Stimulated activated CD8-positive, alpha-beta memory T cell treated with anti-CD3 and anti-CD28 coated beads, Interleukin-12 subunit alpha, Interleukin-12 subunit beta, amount 100 ng/mL, for 24 hours (primary cell): ENCODE measurements around the gene ANGPTL7.

ENCODE experiments used
- DNase-seq: peaks from one replicate; pipeline ENCODE4 v3.0.0-alpha.2; 2020; ENCODE audit errors: extremely low read depth

The ANGPTL7 gene

DNA sequence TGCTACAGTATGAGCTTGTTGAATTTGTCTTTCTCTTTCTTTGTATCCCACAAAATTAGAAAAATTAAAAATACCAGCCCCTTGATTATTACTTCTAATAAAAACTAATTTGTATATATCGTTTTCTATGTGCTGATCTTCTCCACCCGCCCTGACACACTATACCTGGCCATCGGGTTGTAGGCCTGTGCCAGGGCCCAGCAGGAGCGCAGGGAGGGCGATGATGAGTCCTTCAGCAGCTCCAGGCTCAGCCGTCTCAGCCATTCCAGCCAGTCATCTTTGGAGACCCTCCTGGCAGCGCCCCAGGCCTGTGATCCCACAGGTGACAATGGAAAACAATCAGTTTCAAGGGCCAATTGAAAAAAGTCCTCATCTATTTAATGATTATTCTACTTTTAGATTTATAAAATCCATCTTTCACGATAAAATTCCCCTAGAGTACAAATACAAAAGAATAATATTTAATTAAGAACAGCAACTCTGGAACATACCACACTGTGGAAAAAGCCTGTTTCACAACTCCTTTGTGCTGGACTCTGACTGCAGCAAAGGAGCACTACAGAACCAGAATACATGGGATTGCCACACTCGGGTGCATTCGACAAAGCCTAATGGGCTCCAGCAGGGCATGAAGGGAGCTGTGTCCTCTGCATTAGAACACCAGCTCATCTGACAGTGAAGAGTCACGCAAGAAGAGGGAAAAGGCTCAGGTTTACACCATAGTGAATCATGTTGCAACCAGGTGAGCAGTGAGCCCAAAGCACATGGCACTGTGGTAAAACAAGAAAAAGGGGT, 15.4 kb downstream of the ANGPTL7 start:
- DNase-seq = no peak

DNA sequence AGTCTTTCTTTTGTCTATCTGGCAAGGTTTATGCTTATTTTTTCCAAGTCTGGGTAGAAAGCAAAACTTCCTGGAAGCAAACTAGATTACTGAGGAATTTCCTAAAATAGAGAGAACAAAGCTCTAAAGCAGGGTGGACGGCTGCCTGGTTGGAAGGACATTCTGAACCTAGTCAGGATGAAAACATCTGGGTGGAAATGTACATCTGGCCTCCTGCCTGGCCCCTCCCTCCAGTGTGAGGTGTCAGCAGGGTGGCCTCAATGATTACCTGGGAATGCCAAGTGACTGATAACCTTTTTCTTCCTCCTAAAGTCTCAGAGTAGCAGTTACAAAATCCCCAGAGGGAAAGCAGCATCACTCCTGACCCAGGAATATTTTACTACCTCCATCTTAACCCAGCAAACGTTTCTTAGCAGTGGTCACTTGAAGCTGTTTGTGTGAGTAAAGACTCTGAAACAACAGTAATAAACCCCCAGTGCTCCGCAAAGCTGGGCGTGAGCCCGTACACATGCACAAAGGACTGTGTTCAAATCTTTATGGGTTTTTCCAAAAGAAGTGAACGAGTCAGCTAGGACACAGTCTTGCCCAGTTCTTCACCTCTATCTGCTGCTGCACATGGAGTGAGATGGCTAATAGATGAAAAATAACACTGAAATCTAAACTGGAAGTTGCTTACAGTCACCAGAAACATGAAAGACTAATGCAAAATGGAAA, 18.9 kb downstream of the ANGPTL7 start:
- no peak for DNase-seq

DNA sequence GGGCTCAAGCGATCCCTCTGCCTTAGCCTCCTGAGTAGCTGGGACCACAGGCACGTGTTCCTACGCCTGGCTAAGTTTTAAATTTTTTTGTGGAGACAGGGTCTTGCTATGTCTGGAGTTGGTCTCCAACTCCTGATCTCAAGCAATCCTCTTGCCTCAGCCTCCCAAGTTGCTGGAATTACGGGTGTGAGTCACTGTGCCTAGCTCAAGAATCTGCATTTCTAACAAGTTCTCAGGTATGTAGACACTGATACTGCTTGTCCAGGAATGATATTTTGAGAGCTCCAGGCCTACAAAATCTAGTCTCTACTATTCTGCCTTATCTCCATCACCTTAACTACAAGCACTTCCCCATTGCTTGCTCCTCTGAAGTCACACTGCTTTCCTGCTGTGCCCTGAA, 22.3 kb downstream of the ANGPTL7 start:
- no peak for DNase-seq

DNA sequence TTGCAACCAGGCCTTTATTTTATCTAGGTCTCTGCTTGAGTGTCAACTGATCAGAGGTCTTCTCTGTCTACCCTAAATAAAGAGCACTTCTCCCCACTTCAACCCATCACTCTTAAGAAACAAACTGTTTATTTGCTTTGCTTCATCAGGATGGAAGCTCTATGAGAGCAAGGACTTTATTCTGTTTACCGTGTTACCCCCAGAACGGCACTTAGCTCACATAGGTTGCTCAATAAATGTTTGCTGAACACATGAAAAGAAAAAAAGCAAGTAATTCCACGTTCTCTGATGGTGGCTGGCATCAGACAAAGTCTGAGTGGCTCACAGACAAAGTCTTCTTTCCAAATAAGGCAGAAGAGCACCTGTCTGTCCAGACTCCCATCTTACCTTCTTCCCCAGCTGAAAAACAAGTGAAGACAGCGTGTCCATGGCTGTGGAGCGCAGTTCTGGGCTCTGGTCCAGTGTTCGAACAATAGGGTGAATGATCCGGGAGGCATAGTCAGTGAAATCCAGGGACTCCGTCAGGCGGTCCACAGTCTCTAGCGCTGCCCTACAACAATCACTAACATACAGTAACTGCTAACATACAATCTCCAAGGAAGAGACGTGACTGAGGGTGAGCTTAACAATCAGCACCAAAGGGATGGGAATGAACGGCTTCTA, 22.9 kb downstream of the ANGPTL7 start:
- no peak for DNase-seq

DNA sequence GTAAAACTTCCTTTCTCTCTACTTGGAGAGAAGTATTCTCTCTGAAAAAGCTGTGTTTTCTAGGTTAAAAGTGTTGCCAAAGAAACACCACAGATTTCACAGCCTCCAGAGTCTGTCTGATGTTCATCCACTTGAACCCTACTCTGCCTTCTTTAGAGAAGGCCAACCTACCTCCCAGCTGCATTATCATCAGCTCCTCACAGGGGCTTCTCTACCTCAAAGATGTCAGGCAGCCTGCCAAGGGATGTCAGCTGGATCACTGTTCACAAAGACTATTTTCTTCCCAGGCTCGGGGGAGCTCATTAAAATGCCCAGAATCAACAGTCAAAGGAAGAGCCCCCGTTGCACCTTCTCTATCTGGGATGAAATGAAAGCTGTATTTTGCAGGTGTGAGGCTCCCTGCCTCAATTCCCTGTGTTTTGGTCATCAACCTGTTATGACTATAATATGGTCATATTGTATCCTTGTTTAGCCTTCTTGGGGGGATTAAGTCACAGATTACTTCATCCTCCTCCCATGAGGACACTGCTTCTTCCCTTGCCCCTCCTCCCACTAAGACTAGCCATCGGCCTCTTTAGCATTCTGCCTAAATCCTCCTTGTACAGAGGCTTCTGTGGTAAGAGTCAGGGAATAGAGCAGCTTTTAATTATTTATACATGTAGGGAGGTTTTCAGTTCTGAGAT, 25.7 kb downstream of the ANGPTL7 start:
- no peak for DNase-seq

DNA sequence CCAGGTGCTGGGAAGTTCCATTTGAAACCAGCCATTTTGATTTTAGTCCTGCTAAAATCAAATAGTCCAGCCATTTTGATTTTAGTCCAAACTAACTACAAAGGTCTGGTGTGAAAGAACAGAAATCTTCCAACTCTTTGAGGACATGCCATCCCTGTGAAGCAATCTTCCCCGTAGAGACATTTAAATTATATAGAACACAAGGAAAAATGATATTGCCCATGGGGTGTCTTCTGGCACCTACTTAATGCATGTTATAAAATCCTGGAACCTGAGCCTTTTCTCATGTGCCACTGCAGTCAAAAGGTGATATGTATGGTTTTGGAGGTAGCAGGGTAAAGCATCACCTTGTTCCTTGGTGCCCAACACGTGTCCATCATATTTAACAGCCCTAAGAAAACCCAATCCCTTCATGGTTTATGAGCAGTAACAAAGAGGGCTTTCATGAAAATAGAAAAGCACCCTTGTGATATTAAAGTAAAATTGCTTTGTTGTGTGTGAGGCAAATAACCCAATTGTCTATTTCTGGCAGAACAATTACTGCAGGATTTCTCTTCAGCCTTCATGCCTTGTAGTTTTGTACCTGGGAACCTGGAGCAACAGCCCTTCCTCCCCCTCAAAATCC, 26.3 kb downstream of the ANGPTL7 start:
- DNase-seq = no peak

DNA sequence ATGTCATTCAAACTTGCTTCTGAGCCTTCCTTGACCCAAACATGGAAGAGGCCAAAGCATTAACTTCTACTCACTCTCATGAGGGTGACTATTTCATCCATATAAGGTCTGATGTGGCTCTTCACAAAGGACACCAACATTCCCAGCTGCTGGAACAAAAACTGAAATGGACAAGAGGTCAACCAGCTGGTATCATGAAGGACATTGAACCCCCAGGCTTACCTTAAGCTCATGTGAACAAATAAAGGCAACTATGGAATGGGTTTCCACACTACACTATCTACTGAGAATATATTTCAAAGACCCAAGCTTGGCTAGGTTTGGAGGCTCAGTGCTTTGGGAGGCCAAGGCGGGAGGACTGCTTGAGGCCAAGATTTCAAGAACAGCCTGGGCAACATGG, 26.9 kb downstream of the ANGPTL7 start:
- DNase-seq = no peak

DNA sequence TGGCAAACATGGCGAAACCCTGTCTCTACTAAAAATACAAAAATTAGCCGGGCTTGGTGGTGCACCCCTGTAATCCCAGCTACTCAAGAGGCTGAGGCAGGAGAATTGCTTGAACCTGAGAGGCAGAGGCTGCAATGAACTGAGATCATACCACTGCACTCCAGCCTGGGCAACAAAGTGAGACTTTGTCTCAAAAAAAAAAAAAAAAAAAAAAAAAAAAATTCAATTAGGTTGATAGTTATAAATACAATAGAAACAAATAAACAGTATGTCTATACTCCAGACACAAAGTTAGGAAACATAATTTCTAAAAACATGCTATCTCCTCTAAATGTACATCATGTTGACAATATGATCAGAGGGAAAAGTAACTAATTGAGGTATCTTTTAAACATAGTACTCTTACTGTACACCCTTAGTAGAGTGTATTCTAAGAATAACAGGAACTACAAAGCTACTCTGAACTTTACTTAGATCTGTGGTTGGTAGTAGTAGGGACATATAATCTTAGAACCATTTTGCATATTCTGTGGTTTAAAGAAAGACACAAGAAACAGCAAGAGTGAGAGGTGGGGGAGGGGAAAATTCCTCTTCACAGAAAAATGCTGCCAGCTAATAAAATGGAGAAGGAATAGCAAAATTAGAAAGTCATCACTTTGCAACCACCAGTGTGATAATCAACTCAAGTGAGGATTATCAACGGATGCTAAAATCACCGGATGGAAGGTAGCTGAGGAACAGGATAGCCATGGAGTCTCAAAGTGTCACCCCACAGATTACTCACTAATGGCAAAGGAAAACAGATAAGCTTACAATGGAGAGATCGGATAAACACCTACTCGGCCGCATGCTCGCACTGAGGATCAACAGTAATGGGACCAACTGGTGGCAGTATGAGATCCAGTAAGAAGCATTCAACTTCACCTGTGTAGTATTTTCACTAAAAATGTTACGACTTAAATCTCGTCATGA, 38.2 kb downstream of the ANGPTL7 start:
- DNase-seq = no peak

DNA sequence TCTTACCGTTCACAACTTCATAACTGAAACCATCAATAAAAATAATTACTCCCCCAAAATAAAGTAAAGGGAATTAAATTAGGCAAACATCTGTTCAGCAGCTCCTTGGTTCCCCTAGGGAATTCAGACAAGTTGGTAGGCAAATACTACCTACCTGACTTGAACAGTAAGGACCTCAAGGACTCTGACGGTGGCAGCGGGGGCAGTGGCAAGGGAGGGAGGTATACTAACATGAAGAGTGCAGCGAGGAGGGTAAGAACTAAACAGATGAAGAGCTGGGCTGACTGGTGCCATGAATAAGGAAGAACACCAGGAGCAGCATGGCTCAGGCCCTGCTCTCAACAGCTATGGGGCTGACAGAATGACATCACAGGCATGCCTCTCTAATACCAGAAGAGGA, 40.0 kb downstream of the ANGPTL7 start:
- no peak for DNase-seq

DNA sequence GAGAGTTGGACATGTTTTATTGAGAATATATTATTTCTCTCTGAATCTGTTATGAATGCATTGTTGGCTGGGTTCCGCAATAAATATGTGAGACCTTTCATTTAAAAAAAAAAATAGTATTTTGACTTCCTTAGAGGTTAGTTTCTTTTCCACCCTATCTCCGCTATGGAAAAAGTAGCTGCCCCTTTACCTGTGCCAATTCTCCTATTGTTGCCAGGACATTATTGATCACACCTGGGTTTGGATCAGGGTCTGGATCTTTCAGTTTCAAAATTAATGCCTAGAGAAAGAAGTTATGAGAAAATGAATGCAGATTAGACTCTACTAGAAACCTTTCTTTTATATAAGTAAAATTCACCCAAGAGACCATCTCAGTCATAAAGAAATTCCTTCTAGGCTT, 44.1 kb downstream of the ANGPTL7 start:
- no peak for DNase-seq

DNA sequence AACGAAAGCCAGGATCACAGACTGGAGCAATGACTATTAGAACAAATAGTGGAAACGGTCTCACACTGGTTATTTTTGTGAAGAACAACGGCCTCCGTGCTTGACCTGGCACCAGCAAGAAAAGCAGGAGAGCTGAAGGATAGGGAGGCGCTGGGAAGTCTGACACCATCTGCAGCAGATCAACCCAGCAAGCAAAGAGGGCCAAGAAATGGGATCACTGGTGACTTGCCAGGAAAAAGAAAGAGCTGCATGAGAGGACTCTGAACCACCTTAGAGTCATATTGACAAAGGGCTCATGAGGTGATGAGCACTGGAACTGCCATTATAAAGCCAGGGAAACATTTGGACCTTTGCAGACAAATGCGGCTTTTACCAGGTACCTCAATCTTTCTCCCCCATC, 48.2 kb downstream of the ANGPTL7 start:
- DNase-seq = no peak

DNA sequence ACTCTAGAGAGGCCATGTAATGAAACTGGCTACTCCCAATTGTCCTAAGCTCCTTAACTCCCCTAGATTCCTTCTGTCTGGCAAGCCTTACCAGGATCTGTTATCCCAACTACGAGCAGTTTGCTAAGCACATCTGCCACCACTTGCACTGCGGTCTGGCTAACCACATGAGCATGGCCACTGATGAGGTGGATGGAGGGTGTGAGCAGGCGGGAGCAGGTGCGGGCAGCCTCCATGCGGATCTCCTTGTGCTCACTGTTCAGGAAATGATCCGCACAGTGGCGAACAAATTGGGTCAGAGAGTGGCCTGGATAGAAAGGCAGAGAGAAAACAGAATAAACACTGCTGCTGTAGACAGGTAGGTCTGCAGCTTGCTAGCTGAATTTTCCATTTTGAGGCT, 49.2 kb downstream of the ANGPTL7 start:
- no peak for DNase-seq

DNA sequence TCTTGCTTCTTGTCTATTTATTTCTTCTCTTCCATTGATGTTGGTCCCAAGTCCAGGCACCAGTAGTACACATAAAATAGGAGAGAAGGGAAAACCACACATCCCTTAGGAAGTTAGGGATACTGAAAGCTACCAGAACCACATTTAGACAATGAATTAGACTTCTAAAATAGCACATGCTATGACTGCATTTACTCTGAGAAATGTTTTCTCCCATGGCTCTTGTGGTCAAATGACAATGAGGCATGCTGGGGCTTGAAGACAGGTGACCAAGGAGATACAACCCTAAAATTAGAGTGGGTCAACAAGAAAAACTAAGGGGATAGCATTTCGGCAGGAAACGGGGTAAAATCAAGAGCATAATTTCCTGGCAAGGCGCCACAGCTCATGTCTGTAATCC, 56.1 kb downstream of the ANGPTL7 start:
- DNase-seq = no peak
